IMR-90 (cell line): ENCODE data around the gene BARD1. TPM values are rescaled to one million over a fixed set of nuclear protein-coding genes. Genes with fewer than 3 reads are reported as not detected.

Source experiments
- ATAC-seq: fragments of 200-7000 bp; cut with Tn5 transposase; 2 replicates; pipeline ENCODE4 v1.9.1; 2020; ENCODE audit warnings: low read depth, mild to moderate bottlenecking, moderate library complexity
- BruUV-seq: library from RNA; stranded (reverse); fragments of 400-500 nt; replicated peaks from 2 replicates; lab custom pipeline; 2021; lab: Mats Ljungman, UMichigan
- CTCF ChIA-PET: fragments of 300-600 bp; formaldehyde crosslinking; extraction: SDS; loops from one replicate; lab custom pipeline; 2021; ENCODE audit warnings: antibody characterized with exemption; lab: Yijun Ruan, JAX
- POLR2A ChIA-PET: fragments of 300-600 bp; sonication (Branson Sonifier 250); formaldehyde crosslinking; loops from one replicate; lab custom pipeline; 2022; ENCODE audit warnings: antibody characterized with exemption; ENCODE audit not compliant: unreplicated experiment; lab: Charles Lee
- DNase-seq: peaks from one replicate; pipeline ENCODE4 v3.0.0; 2013
- H2AFZ ChIP-seq: replicated peaks from 2 replicates; pipeline ENCODE3; 2013; ENCODE audit warnings: low read length, mild to moderate bottlenecking; ENCODE audit not compliant: poor library complexity
- H2AK5ac ChIP-seq: 2 replicates; pipeline ENCODE4 v1.6.1; 2013; ENCODE audit warnings: low read depth, low read length, inconsistent platforms
- H2AK9ac ChIP-seq: replicated peaks from 2 replicates; pipeline ENCODE3; 2013; ENCODE audit warnings: mild to moderate bottlenecking, low read depth, low read length, moderate library complexity; ENCODE audit not compliant: poor library complexity
- H2BK120ac ChIP-seq: 2 replicates; pipeline ENCODE4 v1.6.1; 2013; ENCODE audit warnings: low read depth, low read length, inconsistent platforms
- H2BK15ac ChIP-seq: 3 replicates; pipeline ENCODE4 v1.6.1; 2013; ENCODE audit warnings: low read depth, low read length, inconsistent platforms
- H2BK20ac ChIP-seq: 2 replicates; pipeline ENCODE4 v1.6.1; 2013; ENCODE audit warnings: low read depth, mild to moderate bottlenecking, inconsistent platforms, low read length, moderate library complexity
- H2BK5ac ChIP-seq: 2 replicates; pipeline ENCODE4 v1.6.1; 2013; ENCODE audit warnings: mild to moderate bottlenecking, low read depth, low read length, inconsistent platforms; ENCODE audit not compliant: poor library complexity, severe bottlenecking
- H3K14ac ChIP-seq: replicated peaks from 2 replicates; pipeline ENCODE4 v1.6.1; 2013; ENCODE audit warnings: low read depth, low read length, inconsistent platforms
- H3K18ac ChIP-seq: 2 replicates; pipeline ENCODE4 v1.6.1; 2013; ENCODE audit warnings: low read depth, low read length, control low read depth
- H3K23ac ChIP-seq: 2 replicates; pipeline ENCODE4 v1.6.1; 2013; ENCODE audit warnings: low read depth, low read length, inconsistent platforms
- H3K27ac ChIP-seq: 2 replicates; pipeline ENCODE4 v1.5.1; 2013; ENCODE audit warnings: mild to moderate bottlenecking, control low read depth, low read length; ENCODE audit not compliant: insufficient read depth
- H3K27me3 ChIP-seq: 2 replicates; pipeline ENCODE4 v1.6.1; 2013; ENCODE audit warnings: low read length; ENCODE audit not compliant: control insufficient read depth, insufficient read depth
- H3K36me3 ChIP-seq: 2 replicates; pipeline ENCODE4 v1.6.1; 2013; ENCODE audit warnings: low read length, mixed read lengths; ENCODE audit not compliant: control insufficient read depth, insufficient read depth
- H3K4ac ChIP-seq: 2 replicates; pipeline ENCODE4 v1.6.1; 2013; ENCODE audit warnings: low read depth, low read length, inconsistent platforms
- H3K4me1 ChIP-seq: 2 replicates; pipeline ENCODE4 v1.6.1; 2013; ENCODE audit warnings: low read length, mixed read lengths; ENCODE audit not compliant: control insufficient read depth, insufficient read depth
- H3K4me2 ChIP-seq: 2 replicates; pipeline ENCODE4 v1.6.1; 2013; ENCODE audit warnings: low read depth, mild to moderate bottlenecking, control low read depth, low read length, moderate library complexity
- H3K4me3 ChIP-seq: 2 replicates; pipeline ENCODE4 v1.5.1; 2013; ENCODE audit warnings: low read depth, mild to moderate bottlenecking, control low read depth, low read length, moderate library complexity; ENCODE audit not compliant: insufficient read depth
- H3K56ac ChIP-seq: 2 replicates; pipeline ENCODE4 v1.6.1; 2013; ENCODE audit warnings: low read length, inconsistent platforms; ENCODE audit not compliant: insufficient read depth; ENCODE audit errors: extremely low read depth
- H3K79me1 ChIP-seq, 2 experiments: 2 replicates each; pipeline ENCODE4 v1.6.1; 2013; ENCODE audit warnings: low read length in 2 of 2, inconsistent platforms in 1 of 2, low read depth in 1 of 2
- H3K9ac ChIP-seq: 2 replicates; pipeline ENCODE4 v1.6.1; 2013; ENCODE audit warnings: low read depth, low read length, control low read depth
- H3K9me1 ChIP-seq: 2 replicates; pipeline ENCODE4 v1.6.1; 2013; ENCODE audit warnings: low read length, inconsistent platforms; ENCODE audit not compliant: insufficient read depth
- H3K9me3 ChIP-seq: 2 replicates; pipeline ENCODE4 v1.6.1; 2013; ENCODE audit warnings: low read length; ENCODE audit not compliant: control insufficient read depth, insufficient read depth
- H4K20me1 ChIP-seq: 2 replicates; pipeline ENCODE4 v1.6.1; 2013; ENCODE audit warnings: low read length, inconsistent platforms; ENCODE audit not compliant: insufficient read depth
- H4K5ac ChIP-seq: 2 replicates; pipeline ENCODE4 v1.6.1; 2013; ENCODE audit warnings: mild to moderate bottlenecking, low read depth, low read length, control low read depth
- H4K8ac ChIP-seq, 2 experiments: 2 replicates each; pipeline ENCODE4 v1.6.1; 2013; ENCODE audit warnings: low read depth in 2 of 2, low read length in 2 of 2, control low read depth in 1 of 2, inconsistent platforms in 1 of 2
- H4K91ac ChIP-seq: 2 replicates; pipeline ENCODE4 v1.6.1; 2013; ENCODE audit warnings: low read depth, low read length, inconsistent platforms; ENCODE audit not compliant: insufficient read depth
- BHLHE40 ChIP-seq: fragments of 150-350 bp; IDR thresholded peaks from 2 replicates; pipeline ENCODE4 v1.6.1; 2016; ENCODE audit warnings: mild to moderate bottlenecking, low read depth, low read length
- CEBPB ChIP-seq: IDR thresholded peaks from 2 replicates; pipeline ENCODE4 v1.6.1; 2012; ENCODE audit warnings: low read depth, low read length, improper control_type of control experiment
- CHD1 ChIP-seq: IDR thresholded peaks from 2 replicates; pipeline ENCODE4 v1.6.1; 2012; ENCODE audit warnings: low read depth, low read length, improper control_type of control experiment
- FOS ChIP-seq: fragments of 150-350 bp; IDR thresholded peaks from 2 replicates; pipeline ENCODE4 v1.6.1; 2016; ENCODE audit warnings: low read depth, low read length
- MAFK ChIP-seq: IDR thresholded peaks from 2 replicates; pipeline ENCODE4 v1.6.1; 2012; ENCODE audit warnings: low read depth, low read length, improper control_type of control experiment
- MAZ ChIP-seq: IDR thresholded peaks from 2 replicates; pipeline ENCODE4 v1.6.1; 2012; ENCODE audit warnings: low read depth, mild to moderate bottlenecking, low read length, improper control_type of control experiment, moderate library complexity, borderline replicate concordance
- MXI1 ChIP-seq: IDR thresholded peaks from 2 replicates; pipeline ENCODE4 v1.6.1; 2012; ENCODE audit warnings: low read depth, mild to moderate bottlenecking, low read length, moderate library complexity, borderline replicate concordance
- NFE2L2 ChIP-seq: fragments of 150-350 bp; IDR thresholded peaks from 2 replicates; pipeline ENCODE4 v1.6.1; 2016; ENCODE audit warnings: low read depth, mild to moderate bottlenecking, low read length
- POLR2A ChIP-seq: IDR thresholded peaks from 2 replicates; pipeline ENCODE4 v1.6.1; 2012; ENCODE audit warnings: mild to moderate bottlenecking, low read depth, low read length
- RAD21 ChIP-seq: IDR thresholded peaks from 2 replicates; pipeline ENCODE4 v1.6.1; 2012; ENCODE audit warnings: low read length, improper control_type of control experiment
- RCOR1 ChIP-seq: IDR thresholded peaks from 2 replicates; pipeline ENCODE4 v1.6.1; 2012; ENCODE audit warnings: mild to moderate bottlenecking, low read length, improper control_type of control experiment; ENCODE audit not compliant: insufficient replicate concordance
- RFX5 ChIP-seq: IDR thresholded peaks from 2 replicates; pipeline ENCODE4 v1.8.0; 2012; ENCODE audit warnings: low read depth, mild to moderate bottlenecking, low read length, moderate library complexity
- SMC3 ChIP-seq: fragments of 150-350 bp; IDR thresholded peaks from 2 replicates; pipeline ENCODE4 v1.6.1; 2016; ENCODE audit warnings: low read depth, mild to moderate bottlenecking, antibody characterized with exemption, low read length, moderate library complexity
- WGBS, 2 experiments: methylation state at CpG; one replicate each; pipeline versions ENCODE4 v1.1.5 to v1.1.7; 2013; ENCODE audit warnings: missing lambda C conversion rate in 2 of 2; ENCODE audit not compliant: insufficient read length in 1 of 2; ENCODE audit errors: extremely low coverage in 2 of 2; 5-methylcytosine and 5-hydroxymethylcytosine counted together
- dilution Hi-C: fragments of 300-500 bp; cut with HindIII; formaldehyde crosslinking; loops from one replicate; pipeline ENCODE4 v1.14.3; 2018; ENCODE audit warnings: low sequenced_read_pairs; ENCODE audit not compliant: unreplicated experiment
- in situ Hi-C: fragments of 300-500 bp; cut with MboI; formaldehyde crosslinking; loops from 3 replicates; pipeline ENCODE4 v1.14.3; 2019; ENCODE audit warnings: low sequenced_read_pairs, inconsistent platforms, mixed read lengths
- intact Hi-C: fragments of 100-400 bp; cut with micrococcal nuclease; formaldehyde crosslinking; loops from 2 replicates; pipeline ENCODE4 v1.10.0; 2022
- polyA plus RNA-seq, 3 experiments: library from polyadenylated mRNA; depleted of rRNA; stranded (reverse); fragments of >200 nt; gene quantifications; 2 replicates each; pipeline ENCODE4 v1.2.3, GENCODE V29; 2012; ENCODE audit warnings: low replicate concordance in 1 of 3
- total RNA-seq: library from RNA; depleted of rRNA; stranded (reverse); fragments of >200 nt; gene quantifications from 2 replicates; pipeline ENCODE4 v1.2.3, GENCODE V29; 2012
- TF ChIP-seq, protein P1 (sequence below): fragments of 150-350 bp; IDR thresholded peaks from 2 replicates; pipeline ENCODE4 v1.6.1; 2016; ENCODE audit warnings: low read depth, mild to moderate bottlenecking, low read length, moderate library complexity, borderline replicate concordance
- TF ChIP-seq, protein P2 (sequence below): conservative IDR thresholded peaks from 2 replicates; pipeline ENCODE4 v1.5.1; 2012; ENCODE audit warnings: mild to moderate bottlenecking, low read depth, low read length, improper control_type of control experiment
- TF ChIP-seq, protein P3 (sequence below): fragments of 150-350 bp; IDR thresholded peaks from 2 replicates; pipeline ENCODE4 v1.6.1; 2017; ENCODE audit warnings: mild to moderate bottlenecking, antibody characterized with exemption, low read length, low read depth

The BARD1 gene
- total and polyA plus RNA-seq, 2 of the 4 experiments (the other 2 are of a cell fraction), result 3.1 to 34.6 TPM

- BruUV-seq, result no TSS peak
These were observed 132.9 kb downstream of the BARD1 start for GRCh38 chr2:214676421-214677089.

More at GRCh38 chr2:214676421-214677089, 132.9 kb downstream of the BARD1 start:
- WGBS, 2 experiments, result no CpG with 5 or more reads among the region's 5 CpGs
- H2BK15ac ChIP-seq, result no peak overlapping the region
- dilution Hi-C loops (no loop called here), intact Hi-C loops (loop anchor here (2.0 kb wide), 1 partner anchor 16 kb away; no protein-coding TSS in a partner anchor), in situ Hi-C loops (no loop called here)
- no peak overlapping the region for H4K8ac ChIP-seq
- no peaks in the 10 kb centered on the region for H3K4me1 ChIP-seq
- H3K18ac ChIP-seq, result no peak overlapping the region
- no peak overlapping the region for H3K27ac ChIP-seq
- H2BK5ac ChIP-seq, result no peak overlapping the region
- no peaks in the 10 kb centered on the region for H3K9me1 ChIP-seq
- no peak for DNase-seq
- H3K4me2 ChIP-seq, result no peak overlapping the region
- no peak overlapping the region for H2AFZ ChIP-seq
- no peaks in the 10 kb centered on the region for H4K20me1 ChIP-seq
- ChIA-PET CTCF (no interaction called here), POLR2A (no interaction called here)
- TF ChIP-seq SMC3 (no peak), BHLHE40 (no peak), CHD1 (no peak), POLR2A (no peak), CEBPB (no peak), MXI1 (no peak), NFE2L2 (no peak), RCOR1 (no peak), FOS (no peak), MAZ (no peak), RAD21 (no peak), MAFK (no peak), RFX5 (no peak)
- TF ChIP-seq, protein P1, sequence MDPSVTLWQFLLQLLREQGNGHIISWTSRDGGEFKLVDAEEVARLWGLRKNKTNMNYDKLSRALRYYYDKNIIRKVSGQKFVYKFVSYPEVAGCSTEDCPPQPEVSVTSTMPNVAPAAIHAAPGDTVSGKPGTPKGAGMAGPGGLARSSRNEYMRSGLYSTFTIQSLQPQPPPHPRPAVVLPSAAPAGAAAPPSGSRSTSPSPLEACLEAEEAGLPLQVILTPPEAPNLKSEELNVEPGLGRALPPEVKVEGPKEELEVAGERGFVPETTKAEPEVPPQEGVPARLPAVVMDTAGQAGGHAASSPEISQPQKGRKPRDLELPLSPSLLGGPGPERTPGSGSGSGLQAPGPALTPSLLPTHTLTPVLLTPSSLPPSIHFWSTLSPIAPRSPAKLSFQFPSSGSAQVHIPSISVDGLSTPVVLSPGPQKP, result no peak
- TF ChIP-seq, protein P2, sequence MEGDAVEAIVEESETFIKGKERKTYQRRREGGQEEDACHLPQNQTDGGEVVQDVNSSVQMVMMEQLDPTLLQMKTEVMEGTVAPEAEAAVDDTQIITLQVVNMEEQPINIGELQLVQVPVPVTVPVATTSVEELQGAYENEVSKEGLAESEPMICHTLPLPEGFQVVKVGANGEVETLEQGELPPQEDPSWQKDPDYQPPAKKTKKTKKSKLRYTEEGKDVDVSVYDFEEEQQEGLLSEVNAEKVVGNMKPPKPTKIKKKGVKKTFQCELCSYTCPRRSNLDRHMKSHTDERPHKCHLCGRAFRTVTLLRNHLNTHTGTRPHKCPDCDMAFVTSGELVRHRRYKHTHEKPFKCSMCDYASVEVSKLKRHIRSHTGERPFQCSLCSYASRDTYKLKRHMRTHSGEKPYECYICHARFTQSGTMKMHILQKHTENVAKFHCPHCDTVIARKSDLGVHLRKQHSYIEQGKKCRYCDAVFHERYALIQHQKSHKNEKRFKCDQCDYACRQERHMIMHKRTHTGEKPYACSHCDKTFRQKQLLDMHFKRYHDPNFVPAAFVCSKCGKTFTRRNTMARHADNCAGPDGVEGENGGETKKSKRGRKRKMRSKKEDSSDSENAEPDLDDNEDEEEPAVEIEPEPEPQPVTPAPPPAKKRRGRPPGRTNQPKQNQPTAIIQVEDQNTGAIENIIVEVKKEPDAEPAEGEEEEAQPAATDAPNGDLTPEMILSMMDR, result no peak
- TF ChIP-seq, protein P3, sequence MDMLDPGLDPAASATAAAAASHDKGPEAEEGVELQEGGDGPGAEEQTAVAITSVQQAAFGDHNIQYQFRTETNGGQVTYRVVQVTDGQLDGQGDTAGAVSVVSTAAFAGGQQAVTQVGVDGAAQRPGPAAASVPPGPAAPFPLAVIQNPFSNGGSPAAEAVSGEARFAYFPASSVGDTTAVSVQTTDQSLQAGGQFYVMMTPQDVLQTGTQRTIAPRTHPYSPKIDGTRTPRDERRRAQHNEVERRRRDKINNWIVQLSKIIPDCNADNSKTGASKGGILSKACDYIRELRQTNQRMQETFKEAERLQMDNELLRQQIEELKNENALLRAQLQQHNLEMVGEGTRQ, result no peak
- H3K4me3 ChIP-seq, result no peak overlapping the region
- no peak overlapping the region for H3K4ac ChIP-seq
- H3K14ac ChIP-seq, result no peak overlapping the region
- no peak overlapping the region for H2BK20ac ChIP-seq
- no peak overlapping the region for H3K9ac ChIP-seq
- no peak overlapping the region for H2AK5ac ChIP-seq
- H3K27me3 ChIP-seq, result no peaks in the 10 kb centered on the region
- no peak overlapping the region for H2BK120ac ChIP-seq
- no peak overlapping the region for H4K5ac ChIP-seq
- H3K36me3 ChIP-seq, result no peaks in the 10 kb centered on the region
- no peak for ATAC-seq
- no peak overlapping the region for H2AK9ac ChIP-seq
- H3K9me3 ChIP-seq, result no peaks in the 10 kb centered on the region
- no peaks in the 10 kb centered on the region for H3K79me1 ChIP-seq
- no peak overlapping the region for H3K56ac ChIP-seq
- H4K91ac ChIP-seq, result no peak overlapping the region
- no peak overlapping the region for H3K23ac ChIP-seq
